NCI-H2107 (cell line): ENCODE measurements around the gene DNMT3B.
"Not testable (repeated sequence)": the region's sequence is repeated elsewhere in the genome, so short reads cannot be mapped to it uniquely, and the experiment has no call there.

ENCODE experiments used
- DNase-seq: peaks from one replicate; lab custom pipeline; 2025; lab: John Stamatoyannopoulos, UW

The DNMT3B gene

GRCh38 chr20:32761831-32762753 is at the start of gene DNMT3B:
DNMT3B (plus strand) TSS chr20:32762385; CDS start chr20:32780324, 17,939 bp downstream.
- DNase-seq = no peak

- DNase-seq = no peak
These were observed 43.3 kb upstream of the DNMT3B start for GRCh38 chr20:32718749-32719348.

GRCh38 chr20:32727683-32728082 is 34.5 kb upstream of the DNMT3B start:
- DNase-seq = no peak

GRCh38 chr20:32728435-32728834 is 33.8 kb upstream of the DNMT3B start:
- DNase-seq = not testable (repeated sequence)

DNA sequence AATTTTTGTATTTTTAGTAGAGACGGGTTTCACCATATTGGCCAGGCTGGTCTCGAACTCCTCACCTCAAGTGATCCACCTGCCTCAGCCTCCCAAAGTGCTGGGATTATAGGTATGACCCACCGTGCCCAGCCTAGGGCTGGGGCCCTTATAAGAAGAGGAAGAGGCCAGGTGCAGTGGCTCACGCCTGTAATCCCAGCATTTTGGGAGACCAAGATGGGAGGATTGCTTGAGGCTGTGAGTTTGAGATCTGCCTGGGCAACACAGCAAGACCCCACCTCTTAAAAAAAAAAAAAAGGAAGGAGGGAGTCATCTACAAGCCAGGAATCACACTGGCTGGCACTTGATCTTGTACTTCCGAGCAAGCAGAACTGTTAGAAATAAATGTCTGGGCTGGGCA is 32.9 kb upstream of the DNMT3B start:
- DNase-seq = not testable (repeated sequence)

GRCh38 chr20:32731882-32732266 is 30.3 kb upstream of the DNMT3B start:
- DNase-seq = no peak

- no peak for DNase-seq
These were observed 24.6 kb upstream of the DNMT3B start for GRCh38 chr20:32737371-32738223.

- no peak for DNase-seq
These were observed 21.0 kb upstream of the DNMT3B start for GRCh38 chr20:32741151-32741550.

GRCh38 chr20:32742322-32743236 is 19.6 kb upstream of the DNMT3B start:
- no peak for DNase-seq

DNA sequence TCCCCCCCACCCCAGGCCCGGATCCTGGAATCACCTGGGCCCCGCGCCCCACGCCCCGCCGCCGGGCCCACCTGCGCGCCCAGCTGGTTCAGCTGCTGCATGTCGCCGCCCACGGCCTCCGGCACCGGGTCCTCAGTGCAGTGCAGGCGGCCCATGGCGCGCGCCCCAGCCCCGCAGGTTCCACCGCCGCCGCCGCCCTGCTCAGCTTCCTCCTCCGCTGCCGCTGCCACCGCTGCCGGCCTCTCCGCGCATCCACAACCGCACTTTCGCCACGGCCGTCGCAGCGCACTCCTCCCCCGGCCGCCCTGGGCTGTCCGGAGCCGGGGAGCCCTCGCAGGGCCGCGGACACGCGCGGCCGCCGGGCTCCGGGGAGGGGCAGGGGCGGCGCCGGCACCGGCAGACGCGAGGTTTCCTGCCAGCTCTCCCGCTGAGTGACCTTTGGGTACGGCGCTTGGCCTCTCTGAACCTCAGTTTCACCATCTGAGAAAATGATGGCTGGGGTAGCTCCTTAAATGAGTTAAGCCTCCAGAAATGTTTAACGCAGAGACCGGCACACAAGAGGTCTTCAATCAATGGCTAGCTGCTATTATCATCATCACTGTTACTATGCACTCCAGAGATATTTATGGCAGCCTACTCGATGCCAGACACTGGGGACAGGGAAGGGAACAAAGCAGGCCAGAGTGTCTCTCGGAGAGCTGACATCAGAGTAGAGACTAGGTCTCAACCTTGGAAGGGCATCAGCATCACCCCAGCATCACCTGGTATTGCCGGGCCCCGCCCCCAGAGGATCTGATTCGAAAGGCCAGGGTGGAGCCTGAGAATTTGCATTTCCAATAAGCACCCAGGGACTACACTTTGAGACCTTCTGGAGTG is 18.7 kb upstream of the DNMT3B start, which contains the start of gene COMMD7:
Gene COMMD7 (minus strand): TSS at position 231 of the 876 bp plus-strand sequence. CDS start 76 bp downstream, at position 155.
- DNase-seq = no peak

- DNase-seq = no peak
These were observed 12.1 kb upstream of the DNMT3B start for GRCh38 chr20:32749914-32750637.

GRCh38 chr20:32751293-32751692 is 10.9 kb upstream of the DNMT3B start:
- DNase-seq = no peak

- no peak for DNase-seq
These were observed 10.3 kb upstream of the DNMT3B start for GRCh38 chr20:32751702-32752457.

GRCh38 chr20:32752458-32753250 is 9.5 kb upstream of the DNMT3B start:
- DNase-seq = no peak

DNA sequence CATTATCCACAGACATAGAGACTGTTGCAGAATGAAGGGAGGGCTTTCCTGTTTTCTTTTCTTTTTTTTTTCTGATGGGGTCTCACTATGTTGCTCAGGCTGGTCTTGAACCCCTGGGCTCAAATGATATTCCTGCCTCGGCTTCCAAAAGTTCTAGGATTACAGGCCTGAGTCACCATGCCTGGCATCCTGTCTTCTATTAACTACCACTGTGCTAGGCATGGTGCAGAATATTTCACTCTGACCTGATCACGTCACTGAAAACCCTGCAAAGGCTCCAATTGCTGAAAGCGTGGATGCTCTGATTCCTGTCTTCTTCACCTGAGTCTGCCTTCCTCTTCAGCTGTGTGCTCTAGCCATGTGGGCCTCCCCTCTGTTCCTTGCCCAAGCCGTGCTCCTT is 8.5 kb upstream of the DNMT3B start:
- DNase-seq = no peak

GRCh38 chr20:32756156-32756555 is 6.0 kb upstream of the DNMT3B start:
- no peak for DNase-seq

DNA sequence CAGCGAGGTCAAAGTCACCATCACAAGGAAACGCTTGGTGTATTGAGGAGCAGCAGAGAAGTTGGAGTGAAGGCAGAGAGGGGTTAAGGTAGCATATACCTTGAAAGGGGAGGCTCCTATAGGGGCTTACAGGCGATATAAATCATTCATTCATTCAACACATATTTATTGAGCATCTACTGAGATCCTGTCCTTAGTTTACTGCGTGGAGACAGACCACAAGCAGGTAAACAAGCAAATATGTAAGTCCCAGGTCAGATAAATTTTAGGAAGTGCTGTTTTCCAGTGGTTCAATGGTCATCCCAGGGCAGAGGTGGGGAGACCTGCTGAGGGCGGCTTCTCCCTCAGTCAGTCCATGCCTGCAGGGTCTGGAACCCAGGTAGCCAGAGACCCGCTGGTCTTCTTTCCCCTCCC is 761 bp upstream of the DNMT3B start:
- no peak for DNase-seq

DNA sequence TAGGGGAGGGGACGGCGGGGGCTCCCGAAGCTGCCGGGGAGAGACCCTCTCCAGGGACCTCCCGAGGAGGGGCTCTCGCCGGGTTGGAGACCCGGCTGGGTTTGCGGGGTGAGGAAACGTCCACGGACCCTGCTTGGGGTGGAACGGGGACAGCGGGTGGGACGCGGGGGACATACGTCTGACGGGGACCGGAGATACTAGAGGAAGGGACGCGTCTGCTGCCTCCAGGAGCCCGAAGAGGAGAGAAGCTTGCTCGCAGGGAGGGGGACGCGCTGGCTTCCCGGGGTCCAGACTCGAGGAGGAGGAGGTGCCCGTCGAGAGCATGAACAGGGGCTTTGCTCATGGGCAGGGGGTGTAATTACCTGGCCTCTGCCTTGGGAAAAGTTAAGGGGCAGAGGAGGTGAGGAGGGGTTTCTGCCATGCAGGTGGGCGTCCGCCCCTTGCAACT is 593 bp downstream of the DNMT3B start:
- DNase-seq = no peak
